SK-MEL-5 (cell line): ENCODE results near the gene RAPGEF6. TPM values are rescaled to one million over a fixed set of nuclear protein-coding genes. Genes with fewer than 3 reads are reported as not detected.
"Not testable (repeated sequence)": the region's sequence is repeated elsewhere in the genome, so short reads cannot be mapped to it uniquely, and the experiment has no call there.

Source experiments
- DNase-seq: peaks from one replicate; pipeline ENCODE4 v3.0.0-alpha.2; 2016; ENCODE audit warnings: low read depth, low spot score
- in situ Hi-C: cut with HindIII; loops from 2 replicates; pipeline ENCODE4 v1.10.0; 2016; ENCODE audit warnings: low sequenced_read_pairs, high pct_unique_total_duplicates, low pct_unique_long_range_greater_than_20kb
- total RNA-seq: library from RNA; depleted of rRNA; stranded (reverse); fragments of >200 nt; shearing (Covaris generic); gene quantifications from 2 replicates; pipeline ENCODE4 v1.2.3, GENCODE V29; 2014

Gene RAPGEF6
- total RNA-seq, 1 experiment from 2014 or later: 15.0 TPM

- no peak for DNase-seq
- in situ Hi-C loops: no loop called here
Observed at GRCh38 chr5:131647048-131647769, 12.2 kb upstream of the RAPGEF6 start.

- in situ Hi-C loops: no loop called here
- DNase-seq: no peak
Observed at GRCh38 chr5:131644822-131645221, 9.8 kb upstream of the RAPGEF6 start.

GRCh38 chr5:131644370-131644769 lies 9.3 kb upstream of the RAPGEF6 start:
- DNase-seq: no peak
- in situ Hi-C loops: no loop called here

- in situ Hi-C loops: no loop called here
- DNase-seq: no peak
Observed at GRCh38 chr5:131641494-131641893, 6.5 kb upstream of the RAPGEF6 start.

- DNase-seq: no peak
- in situ Hi-C loops: no loop called here
Observed at GRCh38 chr5:131640043-131640856, 5.2 kb upstream of the RAPGEF6 start.

- in situ Hi-C loops: no loop called here
- no peak for DNase-seq
Observed at GRCh38 chr5:131639148-131639547, 4.1 kb upstream of the RAPGEF6 start.

- no peak for DNase-seq
- in situ Hi-C loops: no loop called here
Observed at GRCh38 chr5:131637694-131638093, 2.7 kb upstream of the RAPGEF6 start.

- peak; percentile 10 for DNase-seq
- in situ Hi-C loops: no loop called here
Observed at GRCh38 chr5:131635684-131636572, 899 bp upstream of the RAPGEF6 start.

GRCh38 chr5:131634666-131634995 lies 398 bp downstream of the RAPGEF6 start:
- DNase-seq: peak; percentile 60
- in situ Hi-C loops: no loop called here

- in situ Hi-C loops: no loop called here
- no peak for DNase-seq
Observed at GRCh38 chr5:131634238-131634637, 791 bp downstream of the RAPGEF6 start.

- DNase-seq: peak; percentile 29
- in situ Hi-C loops: no loop called here
Observed at GRCh38 chr5:131633830-131634229, 1.2 kb downstream of the RAPGEF6 start.

GRCh38 chr5:131630963-131631350 lies 4.1 kb downstream of the RAPGEF6 start:
- no peak for DNase-seq
- in situ Hi-C loops: no loop called here

- in situ Hi-C loops: no loop called here
- DNase-seq: no peak
Observed at GRCh38 chr5:131630208-131630962, 4.6 kb downstream of the RAPGEF6 start.

- no peak for DNase-seq
- in situ Hi-C loops: no loop called here
Observed at GRCh38 chr5:131628990-131629389, 6.0 kb downstream of the RAPGEF6 start.

GRCh38 chr5:131627207-131627865 lies 7.7 kb downstream of the RAPGEF6 start:
- no peak for DNase-seq
- in situ Hi-C loops: no loop called here

GRCh38 chr5:131622633-131623032 lies 12.4 kb downstream of the RAPGEF6 start:
- in situ Hi-C loops: no loop called here

GRCh38 chr5:131621164-131621563 lies 13.9 kb downstream of the RAPGEF6 start:
- DNase-seq, in situ Hi-C loops: not testable (repeated sequence)

More at GRCh38 chr5:131622633-131623032, 12.4 kb downstream of the RAPGEF6 start:
- peak; percentile 97 for DNase-seq
